Upper lobe of right lung (tissue), 1 donor: ENCODE results near the gene TSPAN11. TPM values are rescaled to one million over a fixed set of nuclear protein-coding genes. Genes with fewer than 3 reads are reported as not detected.

Experiments used
- ATAC-seq: fragments of 200-7000 bp; cut with Tn5 transposase; one replicate; pipeline ENCODE4 v1.9.1; 2020; ENCODE audit warnings: mild to moderate bottlenecking, moderate library complexity
- DNase-seq: peaks from one replicate; pipeline ENCODE4 v3.0.0-alpha.2; 2020
- H3K27ac ChIP-seq: fragments of 200-600 bp; one replicate; pipeline ENCODE4 v1.8.0; 2022
- H3K27me3 ChIP-seq: fragments of 200-600 bp; one replicate; pipeline ENCODE4 v1.8.0; 2022; ENCODE audit warnings: mild to moderate bottlenecking
- H3K36me3 ChIP-seq: fragments of 200-600 bp; one replicate; pipeline ENCODE4 v1.8.0; 2022
- H3K4me1 ChIP-seq: fragments of 200-600 bp; one replicate; pipeline ENCODE4 v1.8.0; 2022
- H3K4me3 ChIP-seq: fragments of 200-600 bp; one replicate; pipeline ENCODE4 v1.8.0; 2022; ENCODE audit warnings: mild to moderate bottlenecking
- H3K9me3 ChIP-seq: fragments of 200-600 bp; one replicate; pipeline ENCODE4 v1.8.0; 2022
- intact Hi-C: fragments of 100-400 bp; cut with DNase I; formaldehyde crosslinking; loops from one replicate; pipeline ENCODE4 v1.11.0; 2022
- total RNA-seq: library from RNA; stranded (reverse); fragmentation: NEBNext Ultra II Directional; extraction: Animal tissue kit (Norgen Biotek cat#: 25700); gene quantifications from one replicate; pipeline ENCODE4 v1.2.1, GENCODE V29; 2021
- TF ChIP-seq, protein P1 (sequence below): fragments of 200-600 bp; IDR thresholded peaks from one replicate; pipeline ENCODE4 v1.8.0; 2022; ENCODE audit warnings: antibody characterized with exemption
- donor health status: DM: no; HTN: yes; CAD: no; lungs with severe emphysema.

The TSPAN11 gene
- total RNA-seq, 1 donor from 2014 or later, result 7.8 TPM

DNA sequence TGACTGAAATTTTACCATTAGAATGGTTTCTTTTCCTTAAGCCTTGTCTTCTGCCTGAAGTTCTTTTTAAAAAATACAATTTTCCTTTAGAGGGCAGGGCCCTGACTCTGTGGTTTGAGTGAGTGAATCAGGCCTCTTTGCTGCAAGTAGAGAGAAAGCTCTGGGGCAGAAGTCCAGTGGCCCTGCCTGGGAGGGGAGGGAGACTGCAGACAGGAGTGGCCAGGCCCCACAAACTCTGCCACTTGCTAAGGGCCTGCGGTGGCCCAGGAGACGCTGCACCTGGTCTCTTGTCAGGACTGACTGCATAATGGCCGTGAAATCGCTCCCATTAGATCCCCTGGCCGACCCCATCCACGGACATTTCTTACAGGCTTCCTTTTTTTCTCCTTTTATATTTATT is 25.5 kb downstream of the TSPAN11 start:
- H3K27ac ChIP-seq, result no peak overlapping the region
- no peak overlapping the region for H3K4me3 ChIP-seq
- no peaks in the 10 kb centered on the region for H3K4me1 ChIP-seq
- TF ChIP-seq, protein P1, sequence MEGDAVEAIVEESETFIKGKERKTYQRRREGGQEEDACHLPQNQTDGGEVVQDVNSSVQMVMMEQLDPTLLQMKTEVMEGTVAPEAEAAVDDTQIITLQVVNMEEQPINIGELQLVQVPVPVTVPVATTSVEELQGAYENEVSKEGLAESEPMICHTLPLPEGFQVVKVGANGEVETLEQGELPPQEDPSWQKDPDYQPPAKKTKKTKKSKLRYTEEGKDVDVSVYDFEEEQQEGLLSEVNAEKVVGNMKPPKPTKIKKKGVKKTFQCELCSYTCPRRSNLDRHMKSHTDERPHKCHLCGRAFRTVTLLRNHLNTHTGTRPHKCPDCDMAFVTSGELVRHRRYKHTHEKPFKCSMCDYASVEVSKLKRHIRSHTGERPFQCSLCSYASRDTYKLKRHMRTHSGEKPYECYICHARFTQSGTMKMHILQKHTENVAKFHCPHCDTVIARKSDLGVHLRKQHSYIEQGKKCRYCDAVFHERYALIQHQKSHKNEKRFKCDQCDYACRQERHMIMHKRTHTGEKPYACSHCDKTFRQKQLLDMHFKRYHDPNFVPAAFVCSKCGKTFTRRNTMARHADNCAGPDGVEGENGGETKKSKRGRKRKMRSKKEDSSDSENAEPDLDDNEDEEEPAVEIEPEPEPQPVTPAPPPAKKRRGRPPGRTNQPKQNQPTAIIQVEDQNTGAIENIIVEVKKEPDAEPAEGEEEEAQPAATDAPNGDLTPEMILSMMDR, result no peak
- DNase-seq (no peak), ATAC-seq (no peak)
- H3K27me3 ChIP-seq, result no peaks in the 10 kb centered on the region
- no peaks in the 10 kb centered on the region for H3K9me3 ChIP-seq
- no peaks in the 10 kb centered on the region for H3K36me3 ChIP-seq
- intact Hi-C loops, result no loop called here

DNA sequence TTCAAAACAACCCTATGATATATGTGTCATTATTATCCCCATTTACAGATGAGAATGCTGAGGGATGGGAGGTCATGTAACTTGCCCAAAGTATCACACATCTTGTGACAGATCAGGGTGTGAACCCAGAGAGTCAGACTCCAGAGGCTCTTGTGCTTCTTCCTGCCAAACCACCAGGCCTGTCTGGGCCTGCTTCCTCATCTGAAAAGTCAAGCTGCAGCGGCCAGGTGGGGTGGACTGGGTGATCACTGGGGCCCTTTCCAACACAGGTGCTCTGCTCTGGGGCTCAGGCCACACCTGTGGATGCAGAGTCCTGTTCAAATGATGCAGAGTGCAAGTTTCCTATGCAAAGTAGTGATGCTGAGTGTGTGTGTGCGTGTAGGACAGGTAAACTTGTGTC is 26.7 kb downstream of the TSPAN11 start:
- no peaks in the 10 kb centered on the region for H3K4me1 ChIP-seq
- no peak for ATAC-seq
- H3K9me3 ChIP-seq, result no peaks in the 10 kb centered on the region
- intact Hi-C loops, result no loop called here
- H3K27ac ChIP-seq, result no peak overlapping the region
- DNase-seq, result peak; percentile 38
- no peaks in the 10 kb centered on the region for H3K36me3 ChIP-seq
- H3K4me3 ChIP-seq, result no peak overlapping the region
- TF ChIP-seq, protein P1, result no peak
- H3K27me3 ChIP-seq, result no peaks in the 10 kb centered on the region

DNA sequence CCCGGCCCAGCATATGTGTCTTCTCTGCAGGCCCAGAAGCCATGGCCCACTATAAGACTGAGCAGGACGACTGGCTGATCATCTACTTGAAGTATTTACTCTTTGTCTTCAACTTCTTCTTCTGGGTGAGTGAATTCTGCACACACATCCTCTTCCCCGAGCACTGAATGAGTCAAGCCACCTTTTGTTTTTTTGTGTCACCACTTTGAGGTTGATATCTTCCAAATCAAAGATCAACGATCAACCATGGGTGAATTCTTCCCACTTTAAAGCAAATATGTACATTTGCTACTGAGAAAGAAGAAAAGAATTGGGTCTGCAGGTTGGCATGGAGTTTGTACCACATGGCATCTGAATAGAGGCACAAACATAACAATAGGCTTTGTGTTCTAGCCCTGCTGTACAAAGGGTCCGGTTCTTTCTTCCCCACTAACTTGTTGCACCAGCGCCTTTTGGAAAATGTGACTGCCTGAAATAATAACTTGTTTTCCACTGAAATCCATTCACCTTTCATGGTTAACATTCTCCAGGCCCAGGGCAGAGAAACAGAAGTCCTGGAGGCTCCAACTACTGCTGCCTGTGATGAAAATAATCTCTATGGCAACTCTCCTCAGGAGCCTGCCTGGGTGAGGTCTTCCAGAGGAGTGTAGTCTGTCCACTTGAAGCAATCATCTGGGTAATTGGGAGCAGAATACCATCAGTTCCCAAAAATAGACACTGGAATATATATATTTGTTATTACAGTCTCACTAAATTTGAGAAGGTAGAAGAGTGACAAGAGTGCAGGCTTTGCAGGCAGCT is 27.6 kb downstream of the TSPAN11 start:
- intact Hi-C loops, result no loop called here
- Histone ChIP-seq H3K4me1 (no peaks in the 10 kb centered on the region), H3K27ac (no peak overlapping the region), H3K4me3 (no peak overlapping the region), H3K27me3 (no peaks in the 10 kb centered on the region), H3K36me3 (no peaks in the 10 kb centered on the region), H3K9me3 (no peaks in the 10 kb centered on the region)
- TF ChIP-seq, protein P1, result no peak
- no peak for DNase-seq
- ATAC-seq, result no peak

DNA sequence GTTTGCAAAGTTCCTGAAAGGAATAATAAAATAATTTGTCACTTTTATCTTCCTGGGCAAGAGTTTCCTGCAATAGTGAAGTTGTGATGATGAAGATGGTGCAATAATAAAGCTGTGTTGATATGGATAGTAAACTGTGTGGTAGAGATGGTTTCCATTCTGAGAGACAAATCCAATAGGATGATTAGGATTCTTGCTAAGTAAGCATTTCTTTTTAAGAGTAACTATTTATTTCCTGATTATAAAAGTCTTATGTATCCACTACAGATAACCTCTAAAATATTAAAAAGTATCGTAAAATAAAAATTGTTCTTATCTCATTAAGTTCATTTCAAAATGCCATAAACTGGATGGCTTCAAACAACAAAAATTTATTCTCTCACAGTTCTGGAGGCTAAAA is 28.7 kb downstream of the TSPAN11 start:
- intact Hi-C loops, result no loop called here
- H3K4me1 ChIP-seq, result no peaks in the 10 kb centered on the region
- no peak overlapping the region for H3K27ac ChIP-seq
- no peaks in the 10 kb centered on the region for H3K36me3 ChIP-seq
- H3K4me3 ChIP-seq, result no peak overlapping the region
- ATAC-seq (no peak), DNase-seq (no peak)
- H3K9me3 ChIP-seq, result no peaks in the 10 kb centered on the region
- TF ChIP-seq, protein P1, result no peak
- H3K27me3 ChIP-seq, result no peaks in the 10 kb centered on the region

DNA sequence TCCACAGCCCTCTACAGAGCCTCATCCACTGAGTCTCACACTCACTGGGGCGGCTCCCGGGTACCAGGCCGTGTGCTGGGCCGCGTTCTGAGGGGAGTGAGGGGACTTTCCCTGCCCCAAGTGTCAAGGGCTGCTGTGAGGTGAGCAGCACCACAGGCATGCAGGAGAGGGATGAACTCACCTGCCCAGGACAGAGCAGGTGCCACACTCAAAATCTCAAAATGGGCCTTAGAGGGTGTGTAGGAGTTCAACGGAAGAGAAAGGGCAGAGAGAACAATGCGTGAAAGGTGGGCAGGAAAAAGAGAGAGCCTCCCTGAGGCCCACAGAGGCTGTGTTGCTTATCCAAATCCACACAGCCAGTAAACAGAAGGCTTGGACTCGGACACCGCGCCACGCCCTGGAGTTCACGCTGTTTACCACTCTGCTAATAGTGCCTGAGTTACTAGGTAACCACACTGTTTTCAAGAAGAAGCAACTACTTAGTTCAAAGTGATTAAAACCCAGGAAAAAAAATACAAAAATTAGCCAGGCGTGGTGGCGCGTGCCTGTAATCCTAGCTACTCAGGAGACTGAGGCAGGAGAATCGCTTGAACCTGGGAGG is 32.7 kb downstream of the TSPAN11 start:
- intact Hi-C loops, result no loop called here
- TF ChIP-seq, protein P1, result no peak
- ATAC-seq (no peak), DNase-seq (peak; percentile 30)
- Histone ChIP-seq H3K36me3 (no peaks in the 10 kb centered on the region), H3K27ac (no peak overlapping the region), H3K27me3 (no peaks in the 10 kb centered on the region), H3K4me1 (no peaks in the 10 kb centered on the region), H3K4me3 (no peak overlapping the region), H3K9me3 (no peaks in the 10 kb centered on the region)
